GM19372 (cell line): ENCODE data around the gene LGALS4.
"Not testable (repeated sequence)": the region's sequence is repeated elsewhere in the genome, so short reads cannot be mapped to it uniquely, and the experiment has no call there.

Source experiments
- ATAC-seq: cut with Tn5 transposase; IDR thresholded peaks from one replicate; pipeline ENCODE4 v1.9.1; 2021; ENCODE audit warnings: mild to moderate bottlenecking, low read depth, moderate library complexity; ENCODE audit not compliant: unreplicated experiment

LGALS4 gene

GRCh38 chr19:38843175-38843758 lies 30.5 kb upstream of the LGALS4 start:
- no peak for ATAC-seq

DNA sequence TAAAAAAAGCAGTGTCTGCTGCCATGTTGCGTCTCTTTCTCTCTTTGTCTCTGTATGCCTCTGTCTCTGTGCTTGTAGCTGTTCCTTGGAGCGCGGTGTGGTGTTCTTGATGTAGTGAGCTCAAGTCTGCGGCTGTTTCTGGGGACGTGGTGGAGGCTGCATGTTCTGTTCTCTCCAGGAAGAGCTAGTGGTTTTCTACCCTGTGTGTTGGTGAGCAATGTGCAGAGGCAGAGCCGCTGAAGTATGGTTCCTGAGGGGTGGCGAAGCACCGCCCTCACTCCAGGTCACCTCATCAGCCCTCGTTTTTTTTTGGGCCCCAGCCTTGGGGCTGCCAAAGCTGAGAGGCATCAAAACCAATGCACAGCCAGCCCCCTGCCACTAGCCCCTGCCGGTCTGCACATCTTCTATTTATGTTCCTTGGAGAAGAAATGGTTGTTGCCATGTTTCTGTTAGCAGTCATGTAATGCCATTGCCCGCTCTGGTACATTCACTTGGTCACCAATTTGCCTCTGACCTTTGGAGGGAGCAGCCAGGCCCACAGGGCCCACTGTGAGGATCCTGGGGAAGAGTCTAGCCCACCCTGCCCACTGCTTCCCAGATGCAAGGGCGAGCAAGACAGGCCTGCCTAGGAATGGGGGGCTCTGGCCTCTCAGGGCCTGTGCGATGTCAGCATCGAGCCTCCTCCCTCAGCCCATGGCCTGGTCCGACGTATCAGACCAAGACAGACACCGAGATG lies 29.9 kb upstream of the LGALS4 start:
- no peak for ATAC-seq

DNA sequence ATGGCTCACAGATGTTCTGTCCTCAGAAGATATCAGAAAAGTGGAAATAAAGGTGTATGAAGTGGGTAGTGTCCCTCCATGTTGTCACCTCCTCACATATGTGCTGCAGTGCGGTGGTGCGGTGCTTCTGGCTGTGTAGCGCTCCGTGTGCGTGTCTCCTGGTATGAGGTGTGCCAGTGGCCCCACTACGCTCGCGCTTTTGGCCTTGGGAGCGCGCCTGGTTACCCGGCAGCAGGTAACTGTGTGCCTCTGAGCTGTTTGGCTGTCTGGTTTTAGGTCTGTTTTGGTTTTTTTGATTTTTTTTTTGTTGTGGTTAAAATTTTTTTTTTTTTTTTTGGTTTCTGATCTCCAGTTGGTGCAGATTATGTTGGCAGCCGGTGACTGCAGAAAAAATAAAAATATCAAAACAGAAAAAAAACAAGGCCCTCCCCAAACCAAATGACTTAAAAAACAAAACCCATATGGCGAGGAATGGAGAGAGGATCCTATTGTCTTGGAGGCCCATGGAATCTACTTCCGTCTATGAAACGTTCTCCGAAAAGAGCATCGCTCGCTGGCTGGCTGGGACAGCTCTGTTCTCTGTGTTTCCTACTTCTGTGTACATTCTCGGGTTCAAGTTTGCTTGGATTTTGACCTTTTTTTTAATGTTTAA lies 29.2 kb upstream of the LGALS4 start:
- ATAC-seq = no peak

DNA sequence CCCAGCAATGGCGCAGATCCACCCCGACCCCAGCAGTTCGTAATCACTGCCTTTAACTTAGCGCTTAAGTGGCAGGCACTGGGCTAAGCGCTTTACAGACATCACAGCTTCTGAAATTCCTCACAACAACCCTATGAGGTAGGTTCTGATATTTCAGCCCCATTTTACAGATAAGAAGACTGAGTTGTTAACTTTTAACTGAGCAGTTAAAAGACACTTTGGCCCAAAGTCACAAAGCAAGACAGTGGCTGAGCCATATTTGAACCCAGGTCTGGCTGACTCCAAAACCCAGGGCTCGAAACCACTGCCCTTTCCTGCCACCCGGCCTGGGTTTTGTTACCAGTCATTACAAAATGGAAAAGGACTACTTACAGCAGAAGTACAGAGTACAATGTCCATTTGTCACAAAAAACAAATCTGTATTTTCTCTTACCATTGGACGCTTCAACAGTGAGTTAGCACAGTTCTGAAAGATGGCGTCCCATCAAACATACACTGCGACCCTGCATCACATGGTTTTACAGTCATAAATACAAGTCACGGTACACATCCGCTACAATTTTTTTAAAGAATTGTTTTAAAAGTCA lies 28.5 kb upstream of the LGALS4 start:
- no peak for ATAC-seq

DNA sequence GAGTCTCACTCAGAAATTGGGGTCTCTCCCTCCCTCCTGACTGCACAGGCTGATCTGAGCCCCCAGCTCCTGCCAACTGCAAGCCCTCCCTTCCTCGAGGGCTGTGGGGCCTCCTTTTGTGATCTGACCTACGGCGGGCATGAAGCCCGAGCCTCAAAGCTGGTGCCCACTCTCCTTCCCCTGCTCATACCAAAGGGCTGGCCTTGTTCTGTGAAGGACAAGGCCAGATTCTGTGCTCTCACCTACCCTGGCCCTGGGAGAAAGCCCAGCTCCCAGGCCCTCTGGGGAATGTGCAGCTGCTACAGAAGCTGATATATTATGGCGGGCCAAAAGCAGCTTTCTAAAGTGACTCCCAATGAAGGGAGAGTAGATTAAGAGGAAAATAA lies 27.8 kb upstream of the LGALS4 start:
- no peak for ATAC-seq

GRCh38 chr19:38839816-38840582 lies 27.3 kb upstream of the LGALS4 start:
- ATAC-seq = no peak

GRCh38 chr19:38838986-38839761 lies 26.4 kb upstream of the LGALS4 start:
- no peak for ATAC-seq

- ATAC-seq = no peak
These were observed 25.7 kb upstream of the LGALS4 start for GRCh38 chr19:38838208-38838985.

GRCh38 chr19:38837656-38838121 lies 24.9 kb upstream of the LGALS4 start:
- ATAC-seq = no peak

DNA sequence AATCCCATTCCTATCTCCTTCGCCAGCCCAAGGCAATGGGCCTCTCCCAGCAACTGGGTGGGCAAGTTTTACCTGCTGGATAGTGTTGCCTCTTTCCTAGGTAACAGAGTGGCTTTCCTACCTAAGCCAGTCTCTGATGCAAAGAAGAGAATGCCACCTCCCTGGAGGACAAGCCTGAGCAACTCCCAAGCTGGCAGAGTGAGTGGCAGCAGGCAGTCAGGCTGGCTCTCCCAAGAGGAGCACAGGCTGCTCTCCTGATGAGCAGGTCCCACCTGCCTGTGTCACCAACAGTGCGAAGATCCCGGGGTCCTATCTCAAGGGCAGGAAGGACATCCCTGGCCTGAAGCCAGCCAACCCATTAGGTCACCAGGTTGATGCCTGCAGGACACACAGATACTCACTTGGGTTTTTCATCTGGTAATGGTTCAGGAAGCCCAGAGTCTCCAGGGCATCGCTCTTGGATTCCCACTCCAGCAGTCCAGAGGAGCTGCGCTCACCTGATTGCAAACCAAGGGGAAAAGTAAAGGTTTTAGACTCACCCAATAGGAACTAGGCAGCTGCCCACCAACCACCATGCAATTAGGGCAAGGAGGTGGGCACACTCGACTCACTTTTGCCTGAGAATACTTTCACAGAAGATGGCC lies 24.4 kb upstream of the LGALS4 start:
- no peak for ATAC-seq

DNA sequence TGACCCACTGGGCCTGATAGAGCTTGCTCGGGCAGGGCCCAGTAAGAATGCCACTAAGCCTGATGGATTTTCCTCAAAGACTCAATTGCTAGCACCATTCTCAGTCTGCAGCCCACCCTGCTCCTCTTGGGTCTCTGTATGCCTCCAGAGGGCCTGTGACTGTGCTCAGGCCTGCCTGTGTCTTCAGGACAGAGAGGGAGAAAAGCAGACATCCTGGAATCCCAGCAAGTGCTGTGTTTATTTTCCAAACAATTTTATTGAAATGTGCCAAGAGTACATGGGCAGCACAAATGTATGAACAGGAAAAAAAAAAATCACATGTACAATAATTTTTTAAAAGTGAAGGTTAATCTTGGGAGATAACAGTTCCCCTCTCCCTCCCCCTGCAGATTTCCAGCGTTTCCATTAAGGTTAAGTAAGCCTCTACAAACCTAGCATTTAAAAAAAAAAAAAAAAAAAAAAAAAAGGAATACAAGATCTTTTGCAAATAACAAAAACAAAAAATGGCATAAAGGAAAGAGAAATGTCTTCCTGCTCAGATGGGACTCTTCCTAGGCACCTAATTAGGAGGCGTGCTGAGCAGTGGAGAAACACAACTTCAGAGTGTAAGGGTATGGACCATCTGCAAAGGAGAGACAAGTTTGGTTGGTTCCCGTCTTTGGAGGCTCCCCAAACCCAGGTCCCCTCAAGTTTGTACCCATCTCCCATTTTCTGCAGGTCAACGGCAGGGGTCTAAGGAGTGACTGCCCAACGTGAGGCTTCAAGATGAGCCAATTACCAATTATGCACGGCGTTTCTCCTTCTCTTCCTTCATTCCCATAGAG lies 23.6 kb upstream of the LGALS4 start:
- ATAC-seq = no peak

DNA sequence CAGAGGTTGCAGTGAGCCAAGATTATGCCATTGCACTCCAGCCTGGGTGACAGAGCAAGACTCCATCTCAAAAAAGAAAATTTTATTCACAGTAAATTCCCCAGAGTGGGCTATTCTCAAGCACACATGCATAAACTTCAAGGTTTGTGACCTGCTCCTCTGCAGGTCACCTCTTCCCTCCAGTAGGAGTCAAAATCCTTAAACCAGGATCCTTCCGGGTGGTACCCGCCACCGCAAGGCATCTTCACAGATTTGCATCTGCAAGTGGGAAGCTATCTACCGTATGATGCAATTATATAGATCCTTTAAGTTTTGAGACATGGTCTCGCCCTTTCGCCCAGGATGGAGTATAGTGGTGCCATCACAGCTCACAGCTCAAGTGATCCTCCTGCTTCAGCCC lies 21.8 kb upstream of the LGALS4 start:
- no peak for ATAC-seq

- ATAC-seq = no peak
These were observed 21.4 kb upstream of the LGALS4 start for GRCh38 chr19:38834104-38834490.

DNA sequence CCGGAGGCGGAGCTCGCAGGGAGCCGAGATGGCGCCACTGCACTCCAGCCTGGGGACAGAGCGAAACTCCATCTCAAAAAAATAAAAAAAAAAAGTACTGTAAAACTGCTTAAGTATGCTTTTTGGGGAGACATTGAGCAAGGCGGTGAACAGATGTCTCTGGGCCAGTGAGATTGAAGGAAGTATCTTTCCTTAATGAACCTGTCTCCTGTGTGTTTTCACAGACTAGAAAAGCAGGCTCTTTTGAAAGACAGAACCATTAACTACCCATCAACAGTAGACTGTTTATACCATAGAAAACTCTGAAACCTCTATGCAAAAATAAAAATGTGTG lies 20.3 kb upstream of the LGALS4 start:
- no peak for ATAC-seq

GRCh38 chr19:38831142-38831605 lies 18.4 kb upstream of the LGALS4 start:
- peak; percentile 39 for ATAC-seq

- no peak for ATAC-seq
These were observed 17.4 kb upstream of the LGALS4 start for GRCh38 chr19:38830039-38830733.

- ATAC-seq = not testable (repeated sequence)
These were observed 16.5 kb upstream of the LGALS4 start for GRCh38 chr19:38829203-38829602.
